Thyroid gland (tissue), 4 donors: ENCODE data around the gene RNF40.
"Not testable (repeated sequence)": the region's sequence is repeated elsewhere in the genome, so short reads cannot be mapped to it uniquely, and the experiment has no call there.

Experiments
- POLR2A ChIP-seq, 2 donors: fragments of 450-650 bp; IDR thresholded peaks; one replicate each; pipeline ENCODE4 v1.6.1; 2017; ENCODE audit warnings: antibody characterized with exemption in 2 of 2, mild to moderate bottlenecking in 2 of 2, moderate library complexity in 1 of 2
- TF ChIP-seq, protein P1 (sequence below), 6 experiments: fragments of 200-600 bp in 3 of 6; fragments of 450-650 bp in 3 of 6; sonication (generic) in 3 of 6; IDR thresholded peaks; one replicate each; pipeline ENCODE4 v1.5.1; 2016 to 2019; ENCODE audit warnings: antibody characterized with exemption in 6 of 6, mild to moderate bottlenecking in 2 of 6, inconsistent platforms in 1 of 6, moderate library complexity in 1 of 6

DNA sequence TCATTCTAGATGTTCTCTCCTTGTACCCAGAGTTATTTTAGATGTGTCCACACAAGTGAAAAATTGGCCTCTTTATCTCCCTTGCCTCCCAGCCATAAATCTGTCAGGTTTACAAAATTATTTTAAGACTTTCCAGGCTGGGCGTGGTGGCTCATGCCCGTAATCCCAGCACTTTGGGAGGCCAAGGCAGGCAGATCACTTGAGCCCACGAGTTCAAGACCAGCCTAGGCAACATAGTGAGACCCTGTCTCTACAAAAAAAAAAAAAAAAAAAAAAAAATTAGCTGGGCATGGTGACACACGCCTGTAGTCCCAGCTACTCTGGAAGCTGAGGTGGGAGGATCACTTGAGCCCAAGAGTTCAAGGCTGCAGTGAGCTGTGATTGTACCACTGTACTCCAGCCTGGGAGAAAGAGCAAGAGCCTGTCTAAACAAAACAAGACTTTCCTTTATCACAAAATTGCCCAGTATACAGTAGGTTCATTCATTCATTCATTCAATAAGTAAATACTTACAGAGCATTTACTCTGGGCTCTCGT lies 46.8 kb downstream of the RNF40 start:
- TF ChIP-seq, protein P1, sequence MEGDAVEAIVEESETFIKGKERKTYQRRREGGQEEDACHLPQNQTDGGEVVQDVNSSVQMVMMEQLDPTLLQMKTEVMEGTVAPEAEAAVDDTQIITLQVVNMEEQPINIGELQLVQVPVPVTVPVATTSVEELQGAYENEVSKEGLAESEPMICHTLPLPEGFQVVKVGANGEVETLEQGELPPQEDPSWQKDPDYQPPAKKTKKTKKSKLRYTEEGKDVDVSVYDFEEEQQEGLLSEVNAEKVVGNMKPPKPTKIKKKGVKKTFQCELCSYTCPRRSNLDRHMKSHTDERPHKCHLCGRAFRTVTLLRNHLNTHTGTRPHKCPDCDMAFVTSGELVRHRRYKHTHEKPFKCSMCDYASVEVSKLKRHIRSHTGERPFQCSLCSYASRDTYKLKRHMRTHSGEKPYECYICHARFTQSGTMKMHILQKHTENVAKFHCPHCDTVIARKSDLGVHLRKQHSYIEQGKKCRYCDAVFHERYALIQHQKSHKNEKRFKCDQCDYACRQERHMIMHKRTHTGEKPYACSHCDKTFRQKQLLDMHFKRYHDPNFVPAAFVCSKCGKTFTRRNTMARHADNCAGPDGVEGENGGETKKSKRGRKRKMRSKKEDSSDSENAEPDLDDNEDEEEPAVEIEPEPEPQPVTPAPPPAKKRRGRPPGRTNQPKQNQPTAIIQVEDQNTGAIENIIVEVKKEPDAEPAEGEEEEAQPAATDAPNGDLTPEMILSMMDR (IDR thresholded peaks at IDR 0.05), result not testable (repeated sequence)
- not testable (repeated sequence) for TF ChIP-seq POLR2A (IDR thresholded peaks at IDR 0.05)
